Measurements from ENCODE around the gene ATIC.

GRCh38 chr2:215314896-215315295, 3.0 kb downstream of the ATIC start:
- TF ChIP-seq POLR2A (IDR thresholded peaks at IDR 0.05) (no peak), POLR2AphosphoS5 (IDR thresholded peaks at IDR 0.05) (no peak)
